ENCODE data around the gene SNX15.

GRCh38 chr11:65085446-65085845 is 58.2 kb downstream of the SNX15 start:
- TF ChIP-seq POLR2A (IDR thresholded peaks at IDR 0.05) (no peak), CTCF (IDR thresholded peaks at IDR 0.05) (no peak)
